IMR-90 (cell line): Measurements from ENCODE around the gene LMTK2. TPM values are rescaled to one million over a fixed set of nuclear protein-coding genes. Genes with fewer than 3 reads are reported as not detected.

ENCODE experiments used
- ATAC-seq: fragments of 200-7000 bp; cut with Tn5 transposase; 2 replicates; pipeline ENCODE4 v1.9.1; 2020; ENCODE audit warnings: low read depth, mild to moderate bottlenecking, moderate library complexity
- BruUV-seq: library from RNA; stranded (reverse); fragments of 400-500 nt; replicated peaks from 2 replicates; lab custom pipeline; 2021; lab: Mats Ljungman, UMichigan
- CTCF ChIA-PET: fragments of 300-600 bp; formaldehyde crosslinking; extraction: SDS; loops from one replicate; lab custom pipeline; 2021; ENCODE audit warnings: antibody characterized with exemption; lab: Yijun Ruan, JAX
- POLR2A ChIA-PET: fragments of 300-600 bp; sonication (Branson Sonifier 250); formaldehyde crosslinking; loops from one replicate; lab custom pipeline; 2022; ENCODE audit warnings: antibody characterized with exemption; ENCODE audit not compliant: unreplicated experiment; lab: Charles Lee
- DNase-seq: peaks from one replicate; pipeline ENCODE4 v3.0.0; 2013
- H2AFZ ChIP-seq: replicated peaks from 2 replicates; pipeline ENCODE3; 2013; ENCODE audit warnings: low read length, mild to moderate bottlenecking; ENCODE audit not compliant: poor library complexity
- H2AK5ac ChIP-seq: 2 replicates; pipeline ENCODE4 v1.6.1; 2013; ENCODE audit warnings: low read depth, low read length, inconsistent platforms
- H2AK9ac ChIP-seq: replicated peaks from 2 replicates; pipeline ENCODE3; 2013; ENCODE audit warnings: mild to moderate bottlenecking, low read depth, low read length, moderate library complexity; ENCODE audit not compliant: poor library complexity
- H2BK120ac ChIP-seq: 2 replicates; pipeline ENCODE4 v1.6.1; 2013; ENCODE audit warnings: low read depth, low read length, inconsistent platforms
- H2BK15ac ChIP-seq: 3 replicates; pipeline ENCODE4 v1.6.1; 2013; ENCODE audit warnings: low read depth, low read length, inconsistent platforms
- H2BK20ac ChIP-seq: 2 replicates; pipeline ENCODE4 v1.6.1; 2013; ENCODE audit warnings: low read depth, mild to moderate bottlenecking, inconsistent platforms, low read length, moderate library complexity
- H2BK5ac ChIP-seq: 2 replicates; pipeline ENCODE4 v1.6.1; 2013; ENCODE audit warnings: mild to moderate bottlenecking, low read depth, low read length, inconsistent platforms; ENCODE audit not compliant: poor library complexity, severe bottlenecking
- H3K14ac ChIP-seq: replicated peaks from 2 replicates; pipeline ENCODE4 v1.6.1; 2013; ENCODE audit warnings: low read depth, low read length, inconsistent platforms
- H3K18ac ChIP-seq: 2 replicates; pipeline ENCODE4 v1.6.1; 2013; ENCODE audit warnings: low read depth, low read length, control low read depth
- H3K23ac ChIP-seq: 2 replicates; pipeline ENCODE4 v1.6.1; 2013; ENCODE audit warnings: low read depth, low read length, inconsistent platforms
- H3K27ac ChIP-seq: 2 replicates; pipeline ENCODE4 v1.5.1; 2013; ENCODE audit warnings: mild to moderate bottlenecking, control low read depth, low read length; ENCODE audit not compliant: insufficient read depth
- H3K27me3 ChIP-seq: 2 replicates; pipeline ENCODE4 v1.6.1; 2013; ENCODE audit warnings: low read length; ENCODE audit not compliant: control insufficient read depth, insufficient read depth
- H3K36me3 ChIP-seq: 2 replicates; pipeline ENCODE4 v1.6.1; 2013; ENCODE audit warnings: low read length, mixed read lengths; ENCODE audit not compliant: control insufficient read depth, insufficient read depth
- H3K4ac ChIP-seq: 2 replicates; pipeline ENCODE4 v1.6.1; 2013; ENCODE audit warnings: low read depth, low read length, inconsistent platforms
- H3K4me1 ChIP-seq: 2 replicates; pipeline ENCODE4 v1.6.1; 2013; ENCODE audit warnings: low read length, mixed read lengths; ENCODE audit not compliant: control insufficient read depth, insufficient read depth
- H3K4me2 ChIP-seq: 2 replicates; pipeline ENCODE4 v1.6.1; 2013; ENCODE audit warnings: low read depth, mild to moderate bottlenecking, control low read depth, low read length, moderate library complexity
- H3K4me3 ChIP-seq: 2 replicates; pipeline ENCODE4 v1.5.1; 2013; ENCODE audit warnings: low read depth, mild to moderate bottlenecking, control low read depth, low read length, moderate library complexity; ENCODE audit not compliant: insufficient read depth
- H3K56ac ChIP-seq: 2 replicates; pipeline ENCODE4 v1.6.1; 2013; ENCODE audit warnings: low read length, inconsistent platforms; ENCODE audit not compliant: insufficient read depth; ENCODE audit errors: extremely low read depth
- H3K79me1 ChIP-seq, 2 experiments: 2 replicates each; pipeline ENCODE4 v1.6.1; 2013; ENCODE audit warnings: low read length in 2 of 2, inconsistent platforms in 1 of 2, low read depth in 1 of 2
- H3K9ac ChIP-seq: 2 replicates; pipeline ENCODE4 v1.6.1; 2013; ENCODE audit warnings: low read depth, low read length, control low read depth
- H3K9me1 ChIP-seq: 2 replicates; pipeline ENCODE4 v1.6.1; 2013; ENCODE audit warnings: low read length, inconsistent platforms; ENCODE audit not compliant: insufficient read depth
- H3K9me3 ChIP-seq: 2 replicates; pipeline ENCODE4 v1.6.1; 2013; ENCODE audit warnings: low read length; ENCODE audit not compliant: control insufficient read depth, insufficient read depth
- H4K20me1 ChIP-seq: 2 replicates; pipeline ENCODE4 v1.6.1; 2013; ENCODE audit warnings: low read length, inconsistent platforms; ENCODE audit not compliant: insufficient read depth
- H4K5ac ChIP-seq: 2 replicates; pipeline ENCODE4 v1.6.1; 2013; ENCODE audit warnings: mild to moderate bottlenecking, low read depth, low read length, control low read depth
- H4K8ac ChIP-seq, 2 experiments: 2 replicates each; pipeline ENCODE4 v1.6.1; 2013; ENCODE audit warnings: low read depth in 2 of 2, low read length in 2 of 2, control low read depth in 1 of 2, inconsistent platforms in 1 of 2
- H4K91ac ChIP-seq: 2 replicates; pipeline ENCODE4 v1.6.1; 2013; ENCODE audit warnings: low read depth, low read length, inconsistent platforms; ENCODE audit not compliant: insufficient read depth
- BHLHE40 ChIP-seq: fragments of 150-350 bp; IDR thresholded peaks from 2 replicates; pipeline ENCODE4 v1.6.1; 2016; ENCODE audit warnings: mild to moderate bottlenecking, low read depth, low read length
- CEBPB ChIP-seq: IDR thresholded peaks from 2 replicates; pipeline ENCODE4 v1.6.1; 2012; ENCODE audit warnings: low read depth, low read length, improper control_type of control experiment
- CHD1 ChIP-seq: IDR thresholded peaks from 2 replicates; pipeline ENCODE4 v1.6.1; 2012; ENCODE audit warnings: low read depth, low read length, improper control_type of control experiment
- CTCF ChIP-seq: conservative IDR thresholded peaks from 2 replicates; pipeline ENCODE4 v1.5.1; 2012; ENCODE audit warnings: mild to moderate bottlenecking, low read depth, low read length, improper control_type of control experiment
- FOS ChIP-seq: fragments of 150-350 bp; IDR thresholded peaks from 2 replicates; pipeline ENCODE4 v1.6.1; 2016; ENCODE audit warnings: low read depth, low read length
- MAFK ChIP-seq: IDR thresholded peaks from 2 replicates; pipeline ENCODE4 v1.6.1; 2012; ENCODE audit warnings: low read depth, low read length, improper control_type of control experiment
- MXI1 ChIP-seq: IDR thresholded peaks from 2 replicates; pipeline ENCODE4 v1.6.1; 2012; ENCODE audit warnings: low read depth, mild to moderate bottlenecking, low read length, moderate library complexity, borderline replicate concordance
- NFE2L2 ChIP-seq: fragments of 150-350 bp; IDR thresholded peaks from 2 replicates; pipeline ENCODE4 v1.6.1; 2016; ENCODE audit warnings: low read depth, mild to moderate bottlenecking, low read length
- POLR2A ChIP-seq: IDR thresholded peaks from 2 replicates; pipeline ENCODE4 v1.6.1; 2012; ENCODE audit warnings: mild to moderate bottlenecking, low read depth, low read length
- RAD21 ChIP-seq: IDR thresholded peaks from 2 replicates; pipeline ENCODE4 v1.6.1; 2012; ENCODE audit warnings: low read length, improper control_type of control experiment
- RCOR1 ChIP-seq: IDR thresholded peaks from 2 replicates; pipeline ENCODE4 v1.6.1; 2012; ENCODE audit warnings: mild to moderate bottlenecking, low read length, improper control_type of control experiment; ENCODE audit not compliant: insufficient replicate concordance
- RFX5 ChIP-seq: IDR thresholded peaks from 2 replicates; pipeline ENCODE4 v1.8.0; 2012; ENCODE audit warnings: low read depth, mild to moderate bottlenecking, low read length, moderate library complexity
- SMC3 ChIP-seq: fragments of 150-350 bp; IDR thresholded peaks from 2 replicates; pipeline ENCODE4 v1.6.1; 2016; ENCODE audit warnings: low read depth, mild to moderate bottlenecking, antibody characterized with exemption, low read length, moderate library complexity
- WGBS, 2 experiments: methylation state at CpG; one replicate each; pipeline versions ENCODE4 v1.1.5 to v1.1.7; 2013; ENCODE audit warnings: missing lambda C conversion rate in 2 of 2; ENCODE audit not compliant: insufficient read length in 1 of 2; ENCODE audit errors: extremely low coverage in 2 of 2; 5-methylcytosine and 5-hydroxymethylcytosine counted together
- dilution Hi-C: fragments of 300-500 bp; cut with HindIII; formaldehyde crosslinking; loops from one replicate; pipeline ENCODE4 v1.14.3; 2018; ENCODE audit warnings: low sequenced_read_pairs; ENCODE audit not compliant: unreplicated experiment
- in situ Hi-C: fragments of 300-500 bp; cut with MboI; formaldehyde crosslinking; loops from 3 replicates; pipeline ENCODE4 v1.14.3; 2019; ENCODE audit warnings: low sequenced_read_pairs, inconsistent platforms, mixed read lengths
- intact Hi-C: fragments of 100-400 bp; cut with micrococcal nuclease; formaldehyde crosslinking; loops from 2 replicates; pipeline ENCODE4 v1.10.0; 2022
- polyA plus RNA-seq, 3 experiments: library from polyadenylated mRNA; depleted of rRNA; stranded (reverse); fragments of >200 nt; gene quantifications; 2 replicates each; pipeline ENCODE4 v1.2.3, GENCODE V29; 2012; ENCODE audit warnings: low replicate concordance in 1 of 3
- total RNA-seq: library from RNA; depleted of rRNA; stranded (reverse); fragments of >200 nt; gene quantifications from 2 replicates; pipeline ENCODE4 v1.2.3, GENCODE V29; 2012
- TF ChIP-seq, protein P1 (sequence below): fragments of 150-350 bp; IDR thresholded peaks from 2 replicates; pipeline ENCODE4 v1.6.1; 2017; ENCODE audit warnings: mild to moderate bottlenecking, antibody characterized with exemption, low read length, low read depth
- TF ChIP-seq, protein P2 (sequence below): fragments of 150-350 bp; IDR thresholded peaks from 2 replicates; pipeline ENCODE4 v1.6.1; 2016; ENCODE audit warnings: low read depth, mild to moderate bottlenecking, low read length, moderate library complexity, borderline replicate concordance

LMTK2 gene
- total and polyA plus RNA-seq, 2 of the 4 experiments (the other 2 are of a cell fraction) = 4.4 to 5.0 TPM

GRCh38 chr7:98217623-98218582 lies 111.2 kb downstream of the LMTK2 start:
- no peak overlapping the region for H3K9ac ChIP-seq
- no peak overlapping the region for H2BK20ac ChIP-seq
- H2BK120ac ChIP-seq = no peak overlapping the region
- no peak overlapping the region for H3K27ac ChIP-seq
- POLR2A ChIA-PET = no interaction called here
- no peak overlapping the region for H2AFZ ChIP-seq
- no peak for DNase-seq
- dilution Hi-C loops = no loop called here
- H3K4ac ChIP-seq = no peak overlapping the region; the same call in 1 of the 2 replicates
- in situ Hi-C loops = no loop called here
- no peak overlapping the region for H3K4me2 ChIP-seq
- intact Hi-C loops = no loop called here
- peaks cover 27% of the 10 kb centered on the region for H3K36me3 ChIP-seq
- no peaks in the 10 kb centered on the region for H3K9me3 ChIP-seq
- no peak overlapping the region for H2BK5ac ChIP-seq
- BruUV-seq = no TSS peak
- WGBS, 2 experiments = 90% methylated on average over 10 of the region's 41 CpGs; no CpG with 5 or more reads in 1 of the 2 experiments
- H2AK9ac ChIP-seq = peak overlapping the region; percentile 81
- H3K4me1 ChIP-seq = peaks cover 3% of the 10 kb centered on the region
- no peaks in the 10 kb centered on the region for H3K9me1 ChIP-seq
- no peak overlapping the region for H3K18ac ChIP-seq
- CTCF ChIA-PET = no interaction called here
- no peak for ATAC-seq
- H3K27me3 ChIP-seq = no peaks in the 10 kb centered on the region
- H4K91ac ChIP-seq = no peak overlapping the region
- H2BK15ac ChIP-seq = no peak overlapping the region
- no peak overlapping the region for H4K8ac ChIP-seq
- H3K14ac ChIP-seq = no peak overlapping the region
- no peaks in the 10 kb centered on the region for H3K79me1 ChIP-seq
- H2AK5ac ChIP-seq = no peak overlapping the region
- H4K5ac ChIP-seq = no peak overlapping the region
- no peak overlapping the region for H3K23ac ChIP-seq
- no peak overlapping the region for H3K4me3 ChIP-seq
- no peak overlapping the region for H3K56ac ChIP-seq
- no peaks in the 10 kb centered on the region for H4K20me1 ChIP-seq
- TF ChIP-seq, protein P1, sequence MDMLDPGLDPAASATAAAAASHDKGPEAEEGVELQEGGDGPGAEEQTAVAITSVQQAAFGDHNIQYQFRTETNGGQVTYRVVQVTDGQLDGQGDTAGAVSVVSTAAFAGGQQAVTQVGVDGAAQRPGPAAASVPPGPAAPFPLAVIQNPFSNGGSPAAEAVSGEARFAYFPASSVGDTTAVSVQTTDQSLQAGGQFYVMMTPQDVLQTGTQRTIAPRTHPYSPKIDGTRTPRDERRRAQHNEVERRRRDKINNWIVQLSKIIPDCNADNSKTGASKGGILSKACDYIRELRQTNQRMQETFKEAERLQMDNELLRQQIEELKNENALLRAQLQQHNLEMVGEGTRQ = no peak
- TF ChIP-seq RCOR1 (no peak), FOS (no peak), MAFK (no peak), BHLHE40 (no peak), MXI1 (no peak), NFE2L2 (no peak), POLR2A (no peak), RFX5 (no peak), CHD1 (no peak), SMC3 (no peak), CEBPB (no peak), RAD21 (no peak), CTCF (no peak)
- TF ChIP-seq, protein P2, sequence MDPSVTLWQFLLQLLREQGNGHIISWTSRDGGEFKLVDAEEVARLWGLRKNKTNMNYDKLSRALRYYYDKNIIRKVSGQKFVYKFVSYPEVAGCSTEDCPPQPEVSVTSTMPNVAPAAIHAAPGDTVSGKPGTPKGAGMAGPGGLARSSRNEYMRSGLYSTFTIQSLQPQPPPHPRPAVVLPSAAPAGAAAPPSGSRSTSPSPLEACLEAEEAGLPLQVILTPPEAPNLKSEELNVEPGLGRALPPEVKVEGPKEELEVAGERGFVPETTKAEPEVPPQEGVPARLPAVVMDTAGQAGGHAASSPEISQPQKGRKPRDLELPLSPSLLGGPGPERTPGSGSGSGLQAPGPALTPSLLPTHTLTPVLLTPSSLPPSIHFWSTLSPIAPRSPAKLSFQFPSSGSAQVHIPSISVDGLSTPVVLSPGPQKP = no peak
